ENCODE data around the gene LCLAT1.
A peak's percentile ranks its signal among the peaks of the same experiment; 100 is the strongest.

The LCLAT1 gene

DNA sequence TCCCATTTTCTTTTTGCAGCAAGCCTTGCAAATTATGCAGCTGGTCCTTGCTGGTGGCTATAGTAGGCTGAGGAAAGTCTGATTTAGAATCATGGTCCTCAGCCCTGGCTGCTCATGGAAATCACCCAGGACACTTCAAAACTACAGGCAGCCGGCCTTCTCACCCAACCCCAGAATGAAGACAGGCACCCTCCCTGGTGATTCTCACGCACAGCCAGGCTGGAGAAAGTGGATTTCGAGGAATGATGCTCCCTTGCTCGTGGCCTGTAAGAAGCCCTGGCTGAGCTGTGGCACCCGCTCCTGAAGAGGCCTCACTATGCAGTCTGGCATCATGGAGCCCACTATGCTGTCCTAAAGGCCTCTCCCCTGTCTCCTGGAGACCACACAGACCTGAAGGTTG lies 202.8 kb downstream of the LCLAT1 start:
- DNase-seq: no peak

DNA sequence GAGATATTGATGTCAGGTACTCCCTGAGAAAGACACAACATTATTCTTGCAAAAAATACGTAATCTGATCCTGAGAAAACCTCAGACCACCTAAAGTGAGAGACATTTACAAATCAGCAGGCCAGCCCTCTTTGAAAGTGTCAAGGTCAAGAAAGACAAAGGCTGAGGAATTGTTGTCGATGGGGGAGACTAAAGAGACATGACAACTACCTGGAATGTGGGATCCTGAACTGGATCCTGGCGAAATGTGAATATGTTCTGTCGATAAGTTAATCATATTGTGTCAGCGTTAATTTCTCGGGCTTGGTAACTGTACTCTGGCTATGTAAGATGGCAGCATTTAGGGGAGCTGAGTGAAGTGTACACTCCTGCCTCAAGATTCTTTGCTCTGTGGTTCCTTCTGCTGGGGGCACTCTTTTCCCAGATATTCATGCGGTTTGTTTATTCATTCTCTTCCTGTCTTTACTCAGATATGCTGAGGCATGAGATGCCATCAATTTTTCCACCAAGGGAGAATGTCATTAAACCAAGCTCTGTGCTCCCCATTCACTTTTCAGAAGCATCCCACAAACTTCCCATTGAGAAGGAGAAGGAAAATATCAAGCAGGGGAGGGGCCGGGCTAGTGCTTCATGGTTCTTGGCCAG lies 205.3 kb downstream of the LCLAT1 start:
- DNase-seq: no peak

DNA sequence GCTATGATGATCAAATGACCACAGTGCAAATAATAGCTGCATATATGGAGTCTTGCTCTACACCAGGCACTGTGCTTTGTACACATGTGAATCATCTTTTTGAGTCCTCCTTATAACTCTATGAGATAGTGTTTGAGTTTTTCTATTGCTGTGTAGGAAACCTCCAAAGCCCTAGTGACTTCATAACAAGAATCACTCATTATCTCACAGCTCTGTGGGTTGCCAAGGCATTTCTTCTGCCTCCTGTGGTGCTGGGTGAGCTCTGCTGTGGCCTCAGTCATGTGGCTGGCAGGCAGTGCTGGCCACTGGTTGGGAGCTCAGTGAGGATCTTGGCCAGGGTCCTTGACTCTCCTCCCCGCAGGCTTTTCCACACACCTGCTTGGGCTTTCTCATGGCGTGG lies 206.8 kb downstream of the LCLAT1 start:
- no peak for DNase-seq

DNA sequence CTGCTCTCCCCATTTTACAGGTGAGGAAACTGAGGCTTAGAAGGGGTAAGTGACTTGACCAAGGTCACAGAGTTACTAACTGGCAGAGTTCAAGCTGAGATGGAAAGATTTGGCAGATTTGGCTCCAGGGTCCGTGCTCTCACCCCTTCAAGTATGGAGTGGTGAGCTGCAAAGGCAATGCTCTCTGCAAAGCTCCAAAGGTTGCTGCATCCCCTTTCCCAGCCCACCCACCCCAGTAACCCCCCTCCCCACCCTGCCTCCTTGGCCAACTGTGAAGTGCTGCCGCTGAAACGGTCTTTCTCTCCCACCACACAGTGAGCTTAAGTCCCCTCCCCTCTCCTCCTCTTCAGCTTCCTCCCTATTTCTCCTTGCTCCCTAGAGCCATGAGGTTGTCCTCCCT lies 207.4 kb downstream of the LCLAT1 start:
- no peak for DNase-seq

DNA sequence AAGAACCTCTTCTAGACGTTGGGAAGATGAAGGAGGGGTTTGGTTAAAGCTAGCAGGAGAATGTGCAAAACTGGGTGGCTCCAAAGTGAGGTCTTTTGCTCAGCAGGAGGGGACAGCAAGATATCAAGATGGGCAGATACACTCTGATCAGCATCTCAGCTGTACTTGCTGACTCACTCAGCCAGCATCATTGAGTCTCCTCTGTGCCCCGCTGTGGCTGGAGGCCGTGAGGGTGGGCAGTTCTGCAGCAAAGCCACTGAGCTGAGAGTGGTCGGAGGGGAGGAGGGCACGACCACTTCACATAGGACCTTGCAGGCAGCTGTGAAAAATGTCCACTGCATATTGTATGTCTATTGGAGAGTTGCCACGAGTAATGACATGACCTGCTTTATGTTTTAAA lies 208.2 kb downstream of the LCLAT1 start:
- no peak for DNase-seq

DNA sequence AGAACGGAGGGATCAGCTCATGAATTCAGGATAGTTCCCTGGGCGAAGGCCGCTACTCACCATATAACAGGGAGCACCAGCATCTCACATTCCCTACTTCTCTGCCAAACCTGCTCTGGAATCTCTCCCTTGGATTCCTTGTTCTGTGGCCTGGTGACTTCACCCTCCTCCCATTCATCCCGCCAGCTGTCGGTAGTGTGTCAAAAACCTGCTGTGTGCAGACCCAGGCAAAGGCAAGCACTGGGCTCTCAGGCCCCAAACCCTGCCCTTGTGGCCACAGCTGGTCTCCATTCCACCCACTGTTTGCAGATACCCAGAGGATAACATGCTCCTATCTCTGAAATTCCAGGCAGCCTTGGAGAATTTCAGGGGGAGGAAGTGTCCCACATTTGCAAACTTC lies 208.6 kb downstream of the LCLAT1 start:
- DNase-seq: no peak

DNA sequence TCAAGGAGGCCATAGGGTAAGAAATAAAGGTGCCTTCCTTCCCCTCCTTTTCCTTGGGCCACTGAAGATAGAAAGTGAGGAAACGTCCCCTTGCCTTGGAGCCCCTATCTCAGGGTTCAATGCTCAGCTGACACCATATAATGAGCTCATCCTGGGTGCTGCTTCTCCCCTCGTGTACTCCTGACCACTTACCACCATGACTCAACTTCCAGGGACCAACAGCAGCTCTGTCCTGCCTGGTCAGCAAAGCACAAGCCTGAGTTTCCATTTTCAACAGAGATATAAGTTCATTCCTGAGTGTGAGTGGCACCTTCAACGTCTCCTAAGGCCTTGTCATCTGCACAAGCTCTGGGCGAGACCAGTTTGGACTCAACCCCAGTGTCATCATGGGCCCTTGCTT lies 209.0 kb downstream of the LCLAT1 start:
- no peak for DNase-seq

DNA sequence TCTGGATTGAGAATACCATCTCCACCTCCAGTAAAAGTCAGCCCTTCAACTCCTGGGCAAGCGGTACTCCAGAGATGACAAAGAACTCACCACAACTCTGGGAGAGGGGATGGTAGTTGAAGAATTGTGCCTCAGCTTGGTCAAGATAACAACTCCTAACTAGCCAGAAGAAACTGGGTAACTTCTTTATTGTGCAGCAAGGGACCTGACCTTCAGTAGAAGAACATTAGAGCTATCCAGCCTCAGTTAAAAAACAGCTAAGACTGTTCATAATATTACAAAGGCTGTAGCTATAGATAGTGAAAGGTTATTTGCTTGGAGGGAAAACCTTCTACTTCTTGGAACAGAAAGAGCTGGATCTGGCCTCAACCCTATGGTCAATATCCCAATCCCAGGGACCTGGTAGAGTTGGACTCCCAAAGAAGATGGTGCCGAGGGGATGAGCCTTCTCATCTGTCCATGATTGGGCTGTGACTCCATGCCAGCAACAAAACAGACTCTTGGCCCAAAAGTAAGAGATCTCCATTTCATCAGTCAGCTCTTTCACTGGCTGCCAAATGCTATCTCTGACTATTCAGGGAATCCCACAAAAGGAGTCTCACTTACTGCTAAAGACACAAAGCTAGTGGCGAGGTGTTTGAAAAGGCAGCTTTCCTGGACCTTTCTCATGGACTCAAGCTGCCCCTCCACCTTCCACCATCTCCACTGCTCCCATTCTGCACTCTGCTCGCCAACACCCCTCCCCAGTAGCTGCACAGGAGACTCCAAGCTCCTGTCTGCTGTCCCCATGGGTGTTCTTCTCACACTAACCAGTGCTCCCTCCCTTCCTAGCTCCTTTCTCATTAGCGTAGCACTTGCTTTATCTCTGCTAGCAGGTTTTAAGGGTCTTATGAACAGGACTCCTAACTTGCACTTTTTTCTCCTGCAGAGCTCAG lies 214.4 kb downstream of the LCLAT1 start:
- no peak for DNase-seq

DNA sequence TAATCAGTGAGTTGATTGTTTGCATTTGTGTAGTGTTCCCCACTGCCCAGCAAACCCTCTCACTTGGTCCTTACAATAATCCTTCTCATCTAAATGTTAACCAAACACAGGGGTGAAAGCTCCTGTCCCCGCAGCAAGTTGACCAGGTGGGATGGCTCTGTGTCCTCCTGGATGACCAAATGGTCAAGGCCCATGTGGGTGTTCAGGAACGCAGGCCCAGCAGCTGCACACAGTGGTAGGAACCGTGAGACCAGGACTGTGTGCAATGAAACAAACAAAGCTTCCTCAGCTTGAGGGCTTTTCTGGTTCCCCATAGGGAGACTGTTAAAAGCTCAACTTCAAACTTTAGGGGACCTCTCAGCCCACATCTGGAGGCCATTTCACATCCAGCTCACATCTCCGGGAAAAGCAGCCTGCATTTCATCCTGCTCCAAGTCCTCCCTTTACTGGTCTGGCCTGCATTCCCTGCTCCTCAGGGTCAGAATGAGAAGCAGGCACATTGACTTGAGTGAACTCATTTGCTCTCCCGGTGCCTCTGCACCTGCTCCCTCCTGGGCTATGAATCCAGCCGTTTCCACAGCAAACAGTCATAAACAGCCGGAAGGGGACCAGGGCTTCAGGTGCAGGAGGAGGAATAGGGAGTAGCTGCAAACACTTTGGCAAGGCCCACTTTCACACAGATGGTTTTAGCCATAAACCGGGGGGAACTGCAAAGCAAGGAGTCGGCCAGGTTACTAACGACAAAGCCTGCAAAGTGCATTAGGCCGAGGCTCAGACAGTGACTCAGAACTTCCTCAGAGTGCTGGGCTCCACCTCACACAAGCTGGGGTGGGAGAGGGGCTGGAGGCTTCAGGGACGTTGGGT lies 215.5 kb downstream of the LCLAT1 start:
- peak; percentile 80 for DNase-seq

DNA sequence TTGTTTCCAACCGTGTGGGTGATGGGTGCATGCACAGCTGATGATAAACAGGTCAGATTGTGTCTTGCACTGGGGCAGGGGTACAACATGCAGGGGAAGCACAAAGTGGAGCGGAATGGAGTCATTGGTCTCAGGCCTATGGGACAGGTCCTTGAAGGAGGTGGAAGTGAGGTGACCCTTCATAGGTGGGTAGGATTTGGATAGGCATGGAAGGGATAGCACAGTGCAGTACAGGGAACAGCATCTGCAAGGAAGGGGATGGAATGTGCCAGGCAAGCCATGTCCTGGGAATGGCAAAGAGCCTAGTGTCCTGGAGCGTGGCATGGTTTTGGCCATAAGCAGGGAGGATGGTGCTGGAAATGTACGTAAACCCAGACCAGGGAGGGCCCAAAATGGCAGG lies 216.3 kb downstream of the LCLAT1 start:
- DNase-seq: no peak

DNA sequence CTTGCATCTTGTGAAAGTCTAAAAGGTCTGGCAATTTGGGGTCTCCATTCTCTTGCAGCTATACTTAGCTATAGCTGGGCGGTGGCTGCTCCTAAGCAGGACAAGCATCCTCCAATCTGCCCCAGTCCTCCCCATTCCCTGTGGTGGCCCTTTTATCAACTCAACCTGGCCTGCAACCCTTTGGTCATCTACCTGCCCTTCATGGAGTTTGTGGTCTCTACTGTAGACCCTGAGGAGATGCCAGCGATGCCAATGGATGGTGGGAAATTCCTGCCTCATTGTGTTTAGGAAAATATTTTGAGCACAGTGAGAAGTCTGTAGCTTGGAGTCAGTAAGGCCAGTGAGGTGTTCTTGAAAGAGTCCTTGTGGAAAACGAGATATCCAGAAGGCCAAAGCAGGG lies 216.8 kb downstream of the LCLAT1 start:
- DNase-seq: no peak

DNA sequence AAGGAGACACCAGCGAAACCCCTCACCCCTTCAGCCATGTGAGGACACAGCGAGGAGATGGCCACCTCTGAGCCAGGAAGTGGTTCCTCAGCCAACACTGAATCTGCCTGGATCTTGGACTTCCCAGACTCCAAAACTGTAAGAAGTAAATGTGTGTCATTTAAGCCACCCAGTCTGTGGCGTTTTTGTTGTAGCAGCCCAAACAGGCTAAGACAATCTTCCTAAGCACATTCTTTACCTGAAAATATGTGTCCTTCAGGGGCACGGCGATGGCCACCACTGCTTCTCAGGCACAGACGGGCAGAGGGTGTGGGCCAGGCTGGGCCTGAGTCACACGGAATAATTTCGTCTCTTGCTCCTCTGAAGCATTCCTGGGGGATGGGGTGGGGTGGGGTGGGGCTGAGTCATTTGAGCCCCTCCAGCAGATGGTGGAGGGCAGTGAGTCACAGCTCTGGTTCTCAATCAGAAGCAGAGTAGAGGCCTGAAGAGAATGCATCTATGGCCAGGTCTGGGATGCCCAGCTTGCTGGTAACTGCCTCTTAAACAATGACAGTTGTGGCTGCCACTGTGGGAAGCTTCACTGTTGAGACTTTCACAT lies 217.8 kb downstream of the LCLAT1 start:
- no peak for DNase-seq

DNA sequence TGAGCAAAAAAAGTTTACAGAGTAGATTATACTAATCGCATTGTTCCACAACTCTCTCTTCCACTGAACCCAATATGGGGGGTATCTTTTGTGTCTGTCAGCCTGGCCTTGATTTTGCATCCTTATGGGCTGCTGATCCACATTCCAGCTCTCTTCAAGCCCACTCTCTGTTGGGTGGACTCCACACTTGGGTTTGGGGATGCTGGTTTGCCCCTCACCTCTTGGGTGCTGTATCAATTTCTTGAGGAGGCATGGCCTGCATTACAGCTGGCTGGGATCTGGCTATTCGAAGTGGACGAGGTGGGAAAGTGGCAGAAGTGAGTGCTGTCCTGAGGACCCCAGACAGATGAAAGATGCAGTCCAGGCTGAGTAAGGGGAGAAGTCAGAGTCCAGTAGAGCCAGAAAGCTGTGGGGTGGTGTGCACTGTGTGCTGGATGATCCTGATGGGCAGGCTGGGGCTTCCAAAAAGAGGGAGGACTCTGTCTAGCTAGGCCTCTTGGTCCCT lies 218.8 kb downstream of the LCLAT1 start:
- DNase-seq: no peak

DNA sequence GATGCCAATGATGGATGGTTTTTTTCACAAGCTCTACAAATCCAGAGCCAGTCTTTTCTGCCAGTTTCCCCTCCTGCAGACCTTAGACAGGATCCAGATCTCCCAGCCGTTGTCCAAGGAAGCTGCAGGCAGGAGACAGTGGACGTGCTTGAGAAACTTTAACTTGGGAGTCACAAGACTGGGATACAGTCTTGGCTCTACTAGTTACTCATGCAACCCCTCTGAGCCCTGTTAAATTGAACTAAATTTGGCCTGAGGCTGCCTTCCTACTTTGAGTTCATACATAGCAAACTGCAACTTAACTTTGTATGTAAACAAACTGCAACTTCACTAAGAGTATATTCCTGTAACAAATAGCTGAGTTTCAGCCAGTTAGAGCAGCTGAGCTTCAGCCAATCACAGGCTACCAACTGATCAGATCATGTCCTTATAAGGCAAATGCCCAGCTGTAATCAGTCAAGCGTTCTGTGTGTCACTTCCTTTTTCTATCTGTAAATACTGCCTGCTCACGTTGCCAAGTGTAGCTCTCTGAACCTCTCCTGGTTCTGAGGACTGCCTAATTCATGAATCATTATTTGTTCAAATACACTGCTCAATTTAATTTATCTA lies 219.3 kb downstream of the LCLAT1 start:
- no peak for DNase-seq

DNA sequence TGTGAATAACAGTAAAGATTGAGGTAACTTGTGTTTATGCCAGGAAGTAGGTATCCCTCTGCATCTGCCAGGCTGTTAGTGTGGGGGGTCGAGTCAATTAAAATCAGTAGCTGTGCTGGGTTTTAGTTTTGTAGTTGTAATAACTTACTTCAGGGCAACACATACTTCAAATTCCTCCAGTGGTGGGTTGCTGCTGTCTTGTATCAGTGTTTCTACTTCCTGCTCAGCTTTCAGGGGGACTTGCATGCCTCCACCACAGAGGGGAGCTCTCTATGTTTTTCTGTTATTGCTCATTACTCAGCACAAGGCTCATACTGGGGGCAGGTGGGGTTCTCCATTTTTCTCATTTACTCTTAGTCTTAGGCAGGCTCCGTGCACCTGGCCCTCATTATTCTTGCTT lies 223.4 kb downstream of the LCLAT1 start:
- peak; percentile 3 for DNase-seq

DNA sequence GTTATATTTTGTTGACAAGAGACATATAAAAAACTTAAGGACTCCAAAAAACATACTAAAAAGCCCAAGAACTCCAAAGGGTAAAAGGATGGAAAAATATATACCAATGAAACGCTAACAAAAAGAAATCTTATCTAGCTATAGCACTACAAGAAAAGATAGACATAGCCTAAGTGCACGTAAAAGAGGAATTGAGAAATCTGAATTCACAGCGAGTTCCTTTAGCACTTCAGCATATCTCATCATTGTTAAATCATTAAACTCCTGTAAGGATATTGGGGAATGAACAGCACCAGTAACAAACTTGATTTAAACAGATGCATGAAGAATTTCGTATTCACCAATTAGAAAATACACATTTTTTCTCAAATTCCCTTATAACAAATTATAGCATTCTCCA lies 226.1 kb downstream of the LCLAT1 start:
- no peak for DNase-seq

DNA sequence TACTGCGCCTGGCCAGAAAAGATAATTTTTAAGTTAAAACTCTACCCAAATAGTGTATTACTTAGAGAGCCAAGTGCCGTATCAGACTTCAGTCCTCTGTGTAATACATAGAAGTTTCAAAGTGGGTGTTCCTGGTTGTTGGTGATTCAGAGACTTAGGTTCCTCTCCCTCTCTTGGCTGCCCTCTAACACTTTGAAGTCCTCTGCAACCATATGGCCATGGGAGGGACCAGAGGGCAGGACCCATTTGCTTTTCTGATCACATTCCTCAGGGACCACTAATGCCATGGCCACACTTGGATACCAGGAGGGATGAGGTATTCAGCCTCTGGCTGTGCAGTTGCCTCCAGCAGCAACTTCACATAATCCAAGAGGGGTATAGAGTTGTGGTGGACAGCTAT lies 228.7 kb downstream of the LCLAT1 start:
- peak; percentile 32 for DNase-seq

DNA sequence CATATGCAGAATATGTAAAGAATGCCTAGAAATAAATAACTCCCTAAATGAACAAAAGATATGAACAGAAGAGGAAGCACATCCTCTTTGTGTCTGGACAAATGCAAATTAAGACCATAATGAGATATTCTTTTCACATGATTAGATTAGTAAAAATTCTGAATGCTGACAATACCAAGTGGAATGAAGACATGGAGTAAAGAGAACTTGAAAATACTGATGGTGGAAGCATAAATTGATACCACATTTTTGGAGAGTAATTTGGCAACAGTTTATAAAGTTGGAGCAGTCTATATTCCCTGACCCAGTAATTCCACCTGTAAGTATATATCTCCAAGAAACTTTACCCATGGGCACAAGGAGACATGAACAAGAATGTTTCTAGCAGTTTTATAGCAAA lies 230.2 kb downstream of the LCLAT1 start:
- DNase-seq: no peak

DNA sequence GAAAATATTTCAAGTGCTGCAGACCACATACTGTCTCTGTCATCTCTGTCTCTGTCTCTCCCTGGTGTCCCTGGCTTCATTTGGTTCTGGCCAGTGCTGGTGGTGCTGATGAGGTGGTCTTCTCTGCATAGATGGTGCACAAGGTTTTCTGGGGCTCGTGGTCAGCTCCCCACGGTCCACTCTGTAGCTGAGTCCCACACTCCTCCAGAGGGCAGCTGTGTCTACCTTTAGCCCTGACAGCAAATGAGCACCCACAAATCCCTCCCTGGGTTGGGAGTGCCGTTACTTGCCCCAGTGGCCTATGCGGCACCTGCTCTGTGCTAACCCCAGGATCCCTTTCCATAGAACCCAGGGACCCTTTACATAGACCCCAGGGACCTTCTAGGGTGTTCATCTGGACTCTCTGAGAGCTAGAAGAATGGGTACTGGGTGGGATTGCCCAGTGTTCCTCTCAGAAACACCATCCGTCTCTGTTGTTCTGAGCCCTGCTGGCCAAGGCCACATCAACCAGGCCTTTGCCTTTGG lies 230.9 kb downstream of the LCLAT1 start:
- DNase-seq: peak; percentile 35

DNA sequence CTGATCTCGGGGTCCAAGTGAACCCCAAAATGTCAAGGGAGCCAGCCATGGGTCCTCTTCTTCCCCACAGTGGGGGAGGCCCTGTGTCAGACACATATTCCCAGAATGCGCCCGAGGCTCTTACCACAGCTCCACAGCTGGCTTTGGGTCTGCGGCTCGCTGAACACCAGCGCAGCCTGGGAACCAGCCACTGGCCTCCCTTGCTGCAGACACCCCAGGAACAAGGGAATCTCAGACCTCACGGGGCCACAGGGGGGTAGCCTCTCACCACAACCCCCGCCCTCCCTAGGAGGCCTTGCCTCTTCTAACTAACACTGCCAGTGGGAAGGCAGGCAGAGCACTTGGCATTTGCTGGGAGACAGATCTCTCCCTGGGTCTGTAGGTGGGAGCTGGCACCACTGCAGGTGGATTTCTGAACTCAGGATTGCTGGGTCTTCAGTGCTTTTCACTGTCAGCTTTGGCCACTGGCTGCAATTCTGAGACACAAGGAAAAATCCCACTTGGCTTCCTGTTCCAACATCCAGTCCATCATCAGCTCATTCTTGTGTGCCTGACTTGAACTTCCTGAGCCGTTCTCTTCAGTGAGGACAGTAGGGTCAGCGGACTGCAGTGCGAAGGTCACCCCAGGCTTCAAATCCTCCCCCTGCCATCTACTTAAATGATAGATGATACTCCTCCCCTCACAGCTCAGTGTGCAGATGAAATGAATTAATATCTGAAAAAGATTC lies 231.5 kb downstream of the LCLAT1 start:
- DNase-seq: peak; percentile 22

DNA sequence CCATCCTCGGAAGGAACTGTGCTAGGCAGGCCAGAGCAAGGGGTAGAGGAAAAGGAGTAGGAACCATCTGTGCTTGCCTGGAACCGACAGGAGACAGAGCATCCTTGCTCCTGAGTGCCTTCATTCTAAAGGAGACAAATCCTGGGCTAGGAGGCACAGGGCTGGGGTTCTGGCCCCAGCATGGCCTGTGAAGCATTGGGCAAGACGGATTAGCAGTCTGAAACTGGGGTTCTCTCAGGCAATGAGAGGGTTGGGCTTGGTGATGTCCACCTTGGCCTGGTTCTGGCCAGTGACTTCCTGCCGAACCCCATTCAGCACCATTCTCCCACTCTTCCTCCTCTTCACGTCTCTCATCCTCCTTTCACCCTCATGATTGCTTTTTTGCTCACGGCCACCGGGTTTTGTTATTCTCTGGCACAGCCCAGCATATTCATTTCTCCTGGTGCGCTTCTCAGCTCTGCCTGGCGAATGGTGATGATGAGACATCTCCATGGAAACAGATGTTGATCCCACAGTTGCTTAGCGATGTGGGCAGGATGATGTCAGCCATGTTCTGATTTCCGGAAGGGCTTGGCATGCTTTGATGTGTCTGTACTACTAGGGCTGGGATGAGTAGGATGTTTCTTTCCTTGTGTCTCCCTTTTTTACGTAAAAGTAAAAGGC lies 232.5 kb downstream of the LCLAT1 start:
- DNase-seq: no peak
